MM.1S (cell line): ENCODE data around the gene SLC46A2.

Experiments
- EZH2 ChIP-seq: fragments of 300-600 bp; sonication (generic); optimal IDR thresholded peaks from 2 replicates; pipeline ENCODE3; 2017; ENCODE audit warnings: low read depth, mild to moderate bottlenecking, antibody characterized with exemption, low read length, mixed read lengths
- EZH2phosphoT487 ChIP-seq: fragments of 300-600 bp; sonication (generic); IDR thresholded peaks from 2 replicates; pipeline ENCODE4 v1.6.1; 2018; ENCODE audit warnings: antibody characterized with exemption, low read length
- TF ChIP-seq, protein P1 (sequence below): fragments of 300-600 bp; sonication (generic); IDR thresholded peaks from 2 replicates; pipeline ENCODE4 v1.5.1; 2016; ENCODE audit warnings: antibody characterized with exemption, low read length, mixed read lengths

DNA sequence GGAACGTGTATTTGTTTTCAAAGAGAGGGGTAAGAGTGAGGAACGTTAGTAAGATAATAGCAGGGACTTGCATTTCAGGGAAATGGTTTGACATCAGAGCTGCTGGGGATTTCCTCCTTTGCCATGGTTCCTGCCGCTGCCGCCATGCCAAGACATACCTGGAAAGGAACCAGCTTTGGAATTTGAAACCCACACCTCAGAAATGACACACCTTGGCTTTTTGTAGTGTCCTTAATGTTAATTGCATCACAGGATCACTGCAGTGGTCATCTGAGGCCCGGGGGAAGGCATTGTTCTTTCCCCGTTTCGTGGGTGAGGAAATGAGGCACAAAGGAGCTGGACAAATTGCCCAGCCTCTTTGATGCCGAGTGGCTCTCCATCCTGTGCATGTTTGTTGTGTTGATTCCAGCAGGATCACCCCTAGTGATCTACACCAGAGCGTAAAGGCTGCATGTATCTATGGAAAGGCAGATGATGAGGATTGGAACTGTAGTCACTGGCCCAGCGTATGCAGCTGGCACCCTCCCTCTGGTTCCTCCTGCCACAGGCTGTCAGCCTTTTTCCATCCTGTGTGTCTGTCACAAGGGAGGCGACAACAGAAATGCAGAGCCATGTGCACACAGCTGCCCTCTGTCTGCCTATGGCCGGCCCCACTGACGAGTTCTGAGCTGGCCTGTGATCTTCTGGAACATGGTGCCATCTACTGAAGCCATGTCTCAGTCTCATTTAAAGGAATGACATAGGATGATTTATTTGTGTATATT, 37.8 kb downstream of the SLC46A2 start:
- TF ChIP-seq, protein P1, sequence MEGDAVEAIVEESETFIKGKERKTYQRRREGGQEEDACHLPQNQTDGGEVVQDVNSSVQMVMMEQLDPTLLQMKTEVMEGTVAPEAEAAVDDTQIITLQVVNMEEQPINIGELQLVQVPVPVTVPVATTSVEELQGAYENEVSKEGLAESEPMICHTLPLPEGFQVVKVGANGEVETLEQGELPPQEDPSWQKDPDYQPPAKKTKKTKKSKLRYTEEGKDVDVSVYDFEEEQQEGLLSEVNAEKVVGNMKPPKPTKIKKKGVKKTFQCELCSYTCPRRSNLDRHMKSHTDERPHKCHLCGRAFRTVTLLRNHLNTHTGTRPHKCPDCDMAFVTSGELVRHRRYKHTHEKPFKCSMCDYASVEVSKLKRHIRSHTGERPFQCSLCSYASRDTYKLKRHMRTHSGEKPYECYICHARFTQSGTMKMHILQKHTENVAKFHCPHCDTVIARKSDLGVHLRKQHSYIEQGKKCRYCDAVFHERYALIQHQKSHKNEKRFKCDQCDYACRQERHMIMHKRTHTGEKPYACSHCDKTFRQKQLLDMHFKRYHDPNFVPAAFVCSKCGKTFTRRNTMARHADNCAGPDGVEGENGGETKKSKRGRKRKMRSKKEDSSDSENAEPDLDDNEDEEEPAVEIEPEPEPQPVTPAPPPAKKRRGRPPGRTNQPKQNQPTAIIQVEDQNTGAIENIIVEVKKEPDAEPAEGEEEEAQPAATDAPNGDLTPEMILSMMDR, result no peak
- TF ChIP-seq EZH2 (no peak), EZH2phosphoT487 (no peak)
